Activated gamma-delta T cell treated with anti-CD3 and anti-CD28 coated beads, Interleukin-2, amount 50 U/mL, for 16 hours (primary cell): Measurements from ENCODE around the gene ZBTB14.

Experiments used
- DNase-seq: peaks from one replicate; pipeline ENCODE4 v3.0.0-alpha.2; 2020; ENCODE audit warnings: low read depth

Gene ZBTB14, protein sequence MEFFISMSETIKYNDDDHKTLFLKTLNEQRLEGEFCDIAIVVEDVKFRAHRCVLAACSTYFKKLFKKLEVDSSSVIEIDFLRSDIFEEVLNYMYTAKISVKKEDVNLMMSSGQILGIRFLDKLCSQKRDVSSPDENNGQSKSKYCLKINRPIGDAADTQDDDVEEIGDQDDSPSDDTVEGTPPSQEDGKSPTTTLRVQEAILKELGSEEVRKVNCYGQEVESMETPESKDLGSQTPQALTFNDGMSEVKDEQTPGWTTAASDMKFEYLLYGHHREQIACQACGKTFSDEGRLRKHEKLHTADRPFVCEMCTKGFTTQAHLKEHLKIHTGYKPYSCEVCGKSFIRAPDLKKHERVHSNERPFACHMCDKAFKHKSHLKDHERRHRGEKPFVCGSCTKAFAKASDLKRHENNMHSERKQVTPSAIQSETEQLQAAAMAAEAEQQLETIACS

DNA sequence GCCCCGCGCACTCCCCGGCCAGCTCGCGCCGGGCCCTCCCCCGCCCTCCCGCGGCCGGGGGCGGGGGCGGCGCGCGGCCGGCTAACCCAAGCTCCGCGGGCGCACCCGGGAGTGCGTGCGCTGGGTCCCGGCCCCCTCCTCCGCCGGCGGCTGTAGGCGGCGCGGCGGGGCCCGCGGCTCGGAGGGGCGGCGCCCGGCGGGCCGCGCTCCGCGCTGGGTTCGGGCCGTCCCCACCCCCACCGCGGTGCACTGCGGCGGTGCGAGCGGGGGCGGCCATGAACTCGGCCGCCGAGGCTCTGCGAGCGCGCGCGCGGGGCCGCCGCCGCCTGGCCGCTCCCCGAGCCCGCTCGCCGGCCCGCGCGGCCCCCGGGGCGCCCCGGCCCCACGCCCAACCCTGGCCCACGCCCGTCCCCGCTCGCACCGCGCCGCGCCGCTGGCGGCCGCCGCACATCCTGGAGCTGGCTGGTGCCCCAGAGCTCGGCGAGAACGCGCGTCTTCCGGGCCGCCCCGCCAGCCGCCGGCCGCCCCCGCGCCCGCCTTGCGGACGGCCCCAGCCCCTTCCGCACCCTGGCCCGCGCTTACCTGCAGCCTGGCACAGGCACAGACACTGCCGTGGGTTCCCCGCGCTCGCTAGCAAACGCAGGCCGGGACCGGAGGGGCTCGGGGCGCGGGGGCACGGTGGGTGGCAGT lies at the start of gene ZBTB14:
Gene ZBTB14, minus strand, starts transcription at position 496 of the 690 bp plus-strand sequence. CDS start 2,480 bp downstream, outside the sequence.
- DNase-seq, result peak; percentile 47

DNA sequence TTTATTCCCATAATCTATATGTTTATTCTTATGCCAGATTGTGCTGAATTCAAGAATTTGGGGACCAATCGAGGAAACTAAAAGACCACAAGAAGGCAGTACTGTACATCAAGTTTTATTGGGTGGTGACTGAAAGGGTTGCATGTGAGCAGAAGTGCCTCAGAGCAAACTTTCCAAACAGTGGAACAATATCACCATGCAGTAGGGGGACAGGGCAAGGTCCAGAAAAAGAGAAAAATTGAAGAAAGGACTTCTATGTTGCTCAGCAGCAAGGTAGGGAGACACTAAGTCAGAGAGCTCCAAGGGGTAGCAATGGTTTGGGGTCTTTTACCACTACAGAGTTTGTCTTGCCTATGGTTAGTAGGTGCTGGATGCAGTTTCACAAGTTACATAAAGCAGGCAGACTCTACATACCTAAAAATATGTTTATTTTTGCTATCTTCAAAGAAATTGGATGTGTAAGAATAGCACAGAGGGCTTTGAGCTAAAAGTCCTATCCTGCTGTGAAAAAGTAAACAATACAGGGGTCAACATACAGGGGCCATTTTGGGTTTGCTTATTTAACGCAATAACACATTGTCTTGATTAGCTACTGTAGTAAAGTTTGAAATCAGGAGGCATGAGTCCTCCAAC lies 43.8 kb upstream of the ZBTB14 start:
- DNase-seq, result no peak

DNA sequence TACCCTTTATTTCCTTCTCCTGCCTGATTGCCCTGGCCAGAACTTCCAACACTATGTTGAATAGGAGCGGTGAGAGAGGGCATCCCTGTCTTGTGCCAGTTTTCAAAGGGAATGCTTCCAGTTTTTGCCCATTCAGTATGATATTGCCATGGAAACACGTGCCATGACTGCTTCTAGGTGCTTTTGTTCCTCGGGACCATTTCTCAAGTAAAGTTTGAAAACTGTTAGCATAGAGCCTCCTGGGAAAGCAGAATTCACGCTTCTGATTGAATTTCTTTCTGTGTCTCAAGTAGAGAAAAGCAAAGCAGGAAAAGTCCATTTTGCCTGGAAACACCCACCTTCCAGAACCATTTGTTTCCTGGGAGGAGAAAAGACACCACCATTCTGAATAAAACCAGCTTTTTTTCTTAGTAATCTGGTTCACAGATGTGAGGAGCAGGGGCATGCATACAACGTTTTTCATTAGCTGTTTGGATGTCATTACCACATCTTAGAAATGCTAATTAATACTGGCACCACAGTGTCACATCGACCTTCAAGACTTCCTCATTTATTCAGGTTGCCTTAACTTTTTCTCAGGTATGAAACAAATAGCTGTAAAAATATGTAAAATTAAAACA lies 39.0 kb upstream of the ZBTB14 start:
- no peak for DNase-seq

DNA sequence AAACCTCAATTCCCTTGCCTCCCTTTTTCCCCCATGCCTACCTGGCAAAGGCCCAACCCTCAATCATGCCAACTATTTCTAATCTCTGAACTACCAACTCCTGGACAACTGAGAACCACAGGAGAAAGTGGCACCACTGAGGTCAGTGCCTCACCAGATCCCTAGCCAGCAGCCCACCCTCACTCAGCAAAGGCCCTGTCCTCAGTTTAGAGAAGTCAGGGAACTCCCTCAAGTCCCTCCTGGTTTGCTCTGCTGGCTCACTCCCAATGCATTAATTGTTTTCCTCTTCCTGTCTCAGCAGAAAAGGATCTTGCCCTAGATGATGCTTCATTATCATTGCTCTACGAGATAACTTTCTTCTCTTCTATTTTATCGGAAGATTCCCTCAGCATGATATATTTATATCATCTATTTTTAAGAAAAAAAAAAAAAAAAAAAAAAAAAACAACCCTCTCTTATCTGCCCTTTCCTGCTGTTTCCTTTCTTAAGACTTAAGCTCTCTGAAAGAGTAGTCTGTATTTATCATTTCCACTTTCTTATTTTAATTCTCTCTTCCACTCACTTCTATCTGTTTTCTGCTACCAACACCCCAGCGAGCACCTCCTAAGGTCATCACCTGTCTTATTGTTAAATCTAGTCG lies 22.7 kb upstream of the ZBTB14 start:
- DNase-seq, result no peak

DNA sequence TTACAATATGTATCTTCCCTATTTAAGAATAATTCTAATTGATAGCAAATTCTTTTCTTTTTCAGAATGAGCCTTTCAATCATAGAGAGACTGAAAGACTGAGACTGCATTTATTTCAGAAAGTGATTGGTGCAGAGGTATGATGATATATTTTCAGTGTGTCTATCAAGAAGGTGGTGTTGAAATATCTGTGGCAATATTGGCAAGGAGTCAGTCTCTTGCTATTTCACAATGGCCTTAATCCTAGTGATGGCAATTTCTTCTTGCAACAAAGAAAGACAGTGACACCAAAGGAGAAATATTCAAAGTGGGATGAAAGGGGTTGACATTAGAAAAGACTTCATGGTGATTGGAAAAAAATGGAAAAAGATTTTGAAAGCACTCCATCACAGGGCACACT lies 21.7 kb upstream of the ZBTB14 start:
- DNase-seq, result no peak

DNA sequence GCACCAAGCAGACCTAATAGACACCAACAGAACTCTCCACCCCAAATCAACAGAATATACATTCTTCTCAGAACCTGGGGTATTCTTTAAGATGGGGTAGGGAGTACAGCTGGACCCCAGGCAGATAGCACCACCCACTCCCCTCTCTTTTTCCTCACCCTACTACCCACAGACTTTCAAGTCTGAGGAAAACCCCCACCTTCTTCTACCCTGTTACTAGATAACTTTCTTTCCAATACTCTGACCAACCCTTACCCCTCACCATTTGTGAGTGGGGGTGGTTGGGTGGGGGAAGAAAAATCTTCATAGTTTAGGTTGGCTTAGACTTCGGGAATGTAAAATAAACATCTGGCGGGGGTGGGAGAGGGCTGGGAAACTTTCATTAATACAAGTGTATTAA lies 20.3 kb upstream of the ZBTB14 start:
- no peak for DNase-seq

DNA sequence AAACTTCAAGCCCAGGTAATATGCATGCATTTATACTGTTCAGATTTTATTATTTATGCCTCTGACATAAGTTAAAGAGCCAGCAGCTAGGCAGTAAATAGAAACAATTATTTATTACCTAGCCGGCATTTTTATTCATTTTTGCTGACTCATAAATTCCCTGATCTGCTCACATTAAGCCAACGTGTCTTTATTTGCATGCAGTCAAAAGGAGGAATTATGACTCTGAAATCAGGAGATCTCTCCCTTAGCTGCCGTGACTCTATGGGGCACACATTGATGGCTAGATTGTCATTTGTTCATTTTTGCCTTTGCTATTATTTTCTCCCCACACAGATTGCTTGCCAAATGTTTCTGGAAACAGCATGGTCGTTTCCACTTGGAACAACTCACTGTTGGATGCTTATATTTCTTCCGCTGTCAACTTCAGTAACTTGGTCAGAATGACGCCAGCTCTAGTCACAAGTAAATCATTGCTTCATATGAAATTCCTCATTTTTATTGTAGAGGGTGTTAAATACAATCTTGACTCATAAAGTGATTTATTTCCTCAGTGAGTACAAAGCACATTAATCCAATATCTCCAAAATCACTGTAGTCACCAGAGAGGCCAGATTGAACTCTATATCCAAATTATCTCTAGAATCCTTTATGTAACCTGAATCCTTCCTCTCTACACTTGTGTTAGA lies 15.9 kb upstream of the ZBTB14 start:
- no peak for DNase-seq

DNA sequence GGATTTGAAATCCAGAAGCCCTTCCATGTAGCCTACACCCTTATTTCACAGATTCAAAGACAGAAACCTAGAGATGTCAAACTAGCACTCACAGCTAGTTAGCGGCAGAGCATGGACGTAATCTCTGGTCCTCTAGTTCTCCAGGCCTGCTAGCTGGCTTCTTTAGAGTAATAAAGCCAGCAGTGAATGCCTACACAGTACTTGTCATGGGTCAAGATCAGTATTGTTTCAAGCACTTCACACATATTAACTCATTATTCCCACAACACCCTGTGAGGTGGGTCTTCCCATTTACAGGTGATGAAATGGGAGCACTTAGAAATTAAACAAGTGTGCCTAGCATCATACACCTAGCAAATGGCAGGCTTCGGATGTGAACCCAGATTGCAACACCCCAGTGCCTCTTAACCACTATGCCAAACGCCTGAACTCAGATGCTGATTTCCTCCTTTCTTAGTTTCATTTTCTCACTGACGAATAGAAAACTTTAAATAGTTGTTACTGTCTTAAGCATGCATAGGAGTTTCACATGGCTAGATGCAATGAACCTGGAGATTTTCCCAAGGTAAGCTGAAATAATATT lies 14.5 kb upstream of the ZBTB14 start:
- DNase-seq, result peak; percentile 17

DNA sequence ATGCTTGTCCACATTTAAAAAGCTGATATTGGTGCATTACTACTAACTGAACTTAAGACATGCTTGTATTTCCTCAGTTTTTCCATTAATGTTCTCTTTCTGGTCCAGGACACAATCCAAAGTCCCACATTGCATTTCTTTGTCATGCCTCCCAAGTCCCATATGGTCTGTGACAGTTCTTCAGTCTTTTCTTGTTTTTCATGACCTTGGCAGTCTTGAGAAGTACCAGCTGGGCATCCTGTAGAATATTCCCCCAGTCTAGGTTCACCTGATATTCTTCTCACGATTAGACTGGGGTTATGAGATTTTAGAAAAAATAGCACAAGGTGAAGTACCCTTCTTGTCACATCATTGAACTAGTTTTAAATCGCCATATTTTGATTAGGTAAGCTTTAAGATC lies 10.3 kb upstream of the ZBTB14 start:
- no peak for DNase-seq

DNA sequence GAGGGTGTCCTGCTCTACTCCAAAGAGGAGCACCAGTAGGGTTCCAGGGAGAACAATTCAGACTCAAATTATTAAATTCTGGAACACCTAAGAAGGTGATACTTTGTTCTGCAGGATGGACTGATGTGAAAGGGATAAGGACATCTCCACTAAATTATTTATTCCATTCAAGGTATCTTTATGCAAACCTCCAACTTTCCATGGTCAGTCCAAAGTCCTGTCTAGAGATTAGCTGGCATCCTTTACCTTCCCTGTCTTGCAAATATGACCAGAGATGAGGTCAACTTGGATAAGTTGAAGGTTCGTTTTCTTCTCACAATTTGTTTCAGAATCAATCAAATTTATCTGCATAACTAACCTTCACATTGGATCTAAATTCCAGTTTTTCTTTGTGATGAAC lies 8.7 kb upstream of the ZBTB14 start:
- no peak for DNase-seq

DNA sequence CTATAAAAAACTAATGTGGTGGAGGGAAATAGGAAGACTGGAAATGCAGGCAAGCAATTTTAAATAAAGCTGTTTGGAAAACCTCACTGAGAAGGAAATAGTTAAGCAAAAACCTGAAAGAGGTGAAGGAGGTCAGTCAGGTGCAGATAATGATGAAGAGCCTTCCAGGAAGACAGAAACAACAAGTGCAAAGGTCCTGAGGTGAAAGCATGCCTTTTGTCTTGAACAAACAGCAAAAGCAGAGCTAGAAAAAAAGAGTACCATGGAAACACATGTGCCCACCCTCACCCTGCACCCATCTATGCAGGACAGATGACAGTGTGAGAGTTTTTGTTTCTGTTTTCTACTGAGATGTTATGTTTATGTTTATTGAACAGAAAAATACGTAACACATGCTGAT lies 8.1 kb upstream of the ZBTB14 start:
- DNase-seq, result no peak

DNA sequence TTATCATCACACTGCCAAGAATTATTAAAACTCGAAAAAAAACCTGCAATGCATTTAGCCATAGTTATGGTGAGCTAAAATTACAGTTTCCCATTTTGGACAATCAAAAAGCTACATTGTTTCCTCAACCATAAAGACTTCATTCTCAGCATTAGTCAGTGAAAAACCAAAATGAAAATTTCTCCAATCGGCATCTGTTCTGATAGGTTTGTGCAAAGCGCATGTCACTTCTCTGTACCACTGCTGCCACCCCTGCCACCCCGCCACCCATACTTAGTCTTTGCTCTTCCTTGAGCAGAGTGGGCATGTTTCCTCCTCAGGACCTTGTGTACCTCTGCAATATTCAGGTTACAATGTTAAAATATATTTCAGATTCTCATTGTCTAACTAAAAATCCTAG lies 7.1 kb upstream of the ZBTB14 start:
- no peak for DNase-seq

DNA sequence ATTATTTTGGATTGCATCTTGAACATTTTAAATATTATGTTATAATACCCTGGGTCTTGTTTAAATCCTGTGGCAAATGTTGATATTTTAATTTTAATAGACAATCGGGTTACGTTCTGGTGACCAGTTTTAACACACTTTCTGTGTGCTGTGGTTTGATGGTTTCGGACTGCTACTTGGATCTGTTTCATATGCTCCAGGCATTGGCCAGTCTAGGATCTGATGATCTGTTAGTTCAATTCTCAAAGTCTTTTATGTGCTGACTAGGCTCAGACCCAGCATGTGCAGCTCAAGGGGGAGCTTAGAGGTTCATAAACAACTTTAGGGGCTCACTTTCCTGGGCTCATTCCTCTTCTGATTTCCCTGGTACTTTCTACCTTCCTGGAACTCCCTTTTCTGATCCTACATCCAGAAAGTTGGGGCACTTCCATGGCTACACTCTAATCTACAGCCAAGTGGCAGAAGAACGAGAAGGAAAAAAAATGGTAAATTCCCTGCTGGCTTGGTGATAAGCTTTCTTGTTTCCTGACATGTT lies 5.0 kb upstream of the ZBTB14 start:
- no peak for DNase-seq

DNA sequence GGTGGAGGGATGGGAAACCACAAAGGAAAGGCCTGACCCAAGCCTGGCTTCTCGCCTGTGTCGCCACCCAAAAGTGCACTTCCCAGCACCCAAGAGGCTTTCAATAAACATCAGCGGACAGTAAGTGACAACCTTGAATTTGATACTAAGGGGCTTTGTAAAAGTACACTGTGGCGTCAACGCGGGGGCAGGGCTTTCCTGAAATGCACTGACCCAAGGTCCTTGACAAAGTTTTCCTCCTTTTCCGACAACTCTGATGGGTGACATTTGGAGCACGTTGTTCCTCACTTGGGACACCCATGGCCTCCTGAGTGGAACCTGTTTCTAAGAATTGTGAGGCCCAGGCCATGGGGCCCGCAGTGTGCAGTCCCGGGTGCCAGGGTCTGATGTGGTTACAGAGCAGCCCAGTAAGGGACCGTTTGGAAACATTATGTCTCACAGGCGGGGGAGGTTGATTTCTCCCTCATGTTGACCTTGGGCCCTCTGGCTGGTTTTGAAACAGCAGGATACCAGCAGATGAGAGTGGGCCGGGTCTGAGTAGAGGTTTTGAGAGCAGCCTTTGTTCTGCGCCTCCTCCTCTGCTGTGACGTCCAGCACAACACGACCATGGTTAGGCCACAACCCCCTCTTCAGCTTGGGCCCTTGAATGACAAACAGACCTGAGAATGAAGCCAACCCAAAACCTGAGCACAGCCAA lies 2.8 kb upstream of the ZBTB14 start:
- no peak for DNase-seq

DNA sequence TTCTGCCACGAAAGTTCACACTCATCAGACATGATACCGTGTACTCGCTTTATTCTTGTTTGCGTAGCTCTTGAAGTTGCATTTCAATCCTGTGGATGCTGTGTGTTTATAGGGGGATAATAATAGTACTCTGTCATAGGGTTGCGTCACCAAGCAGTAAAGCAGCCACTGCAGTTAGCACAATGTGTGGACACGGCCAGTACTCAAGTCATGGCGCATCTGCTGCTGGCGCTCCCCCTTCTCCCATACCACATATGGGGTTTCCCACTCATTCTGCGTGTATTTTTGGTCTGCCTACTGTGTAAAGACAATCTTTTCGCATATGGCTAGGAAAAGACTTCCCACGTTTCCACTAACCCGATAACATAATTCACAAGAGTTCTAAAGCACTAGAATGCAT lies 2.1 kb upstream of the ZBTB14 start:
- no peak for DNase-seq

DNA sequence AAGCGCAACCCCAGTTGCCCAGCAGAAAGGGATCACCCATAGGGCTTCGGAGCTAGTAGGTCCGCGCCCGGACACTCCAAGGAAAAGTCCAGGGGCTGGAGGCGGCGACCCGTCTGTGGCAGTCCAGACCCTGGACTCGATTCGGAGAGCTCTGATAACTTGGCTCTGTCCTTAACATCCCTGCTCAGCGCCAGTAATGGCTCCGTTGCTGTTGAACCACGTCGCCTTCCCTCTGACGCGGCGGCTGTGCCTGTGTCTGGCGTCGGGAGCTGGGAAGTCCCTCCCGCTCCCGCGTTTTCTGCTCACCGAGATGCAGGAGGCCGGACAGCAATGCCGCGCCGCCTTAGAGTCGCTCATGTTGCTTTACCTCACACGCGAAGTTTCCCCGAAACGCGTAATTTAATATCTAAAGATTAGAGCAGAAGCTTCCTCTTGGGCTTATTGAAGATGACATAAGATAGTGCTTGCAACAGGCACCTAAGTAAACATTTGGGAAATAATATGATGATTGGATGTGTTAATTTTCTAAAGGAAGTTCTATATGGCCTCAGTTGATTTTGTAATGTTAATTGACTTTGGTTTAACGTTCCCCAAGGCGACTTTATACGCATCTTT lies 1.3 kb upstream of the ZBTB14 start:
- peak; percentile 22 for DNase-seq

DNA sequence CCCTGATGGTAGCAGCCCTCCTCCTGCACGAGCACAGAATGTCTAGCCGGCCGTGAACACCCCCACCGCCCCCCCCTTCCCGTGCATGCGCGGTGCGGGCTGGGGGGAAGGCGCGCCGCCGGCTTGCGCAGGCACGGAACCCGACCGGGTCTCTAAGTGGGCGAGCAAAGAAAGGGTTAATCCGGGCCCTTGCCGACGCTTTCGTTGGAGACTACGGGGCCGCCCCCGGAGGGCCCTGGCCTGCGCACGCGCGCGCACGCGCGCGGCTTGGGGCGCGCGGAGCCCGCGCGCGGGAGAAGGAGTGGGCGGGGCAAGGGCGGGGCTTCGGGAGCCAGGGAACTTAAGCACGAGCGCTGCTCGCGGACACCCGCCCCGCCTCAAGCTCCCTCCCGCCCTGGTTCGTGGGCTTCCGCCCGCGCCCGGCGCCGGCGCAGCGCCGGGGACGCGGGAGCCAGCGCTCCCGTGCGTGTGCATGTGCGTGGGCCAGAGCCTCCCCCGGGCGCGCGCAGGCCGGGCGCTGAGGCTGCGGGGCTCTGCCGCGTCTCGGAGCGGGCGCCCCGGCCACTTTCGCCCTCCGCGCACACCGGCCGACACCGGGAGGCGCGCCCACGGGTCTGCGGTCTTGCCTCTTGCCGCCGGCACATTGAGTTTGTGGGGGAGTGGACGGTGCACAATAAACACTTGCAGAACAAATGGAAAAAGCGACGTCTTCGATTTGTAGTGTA lies 617 bp upstream of the ZBTB14 start:
- peak; percentile 92 for DNase-seq

DNA sequence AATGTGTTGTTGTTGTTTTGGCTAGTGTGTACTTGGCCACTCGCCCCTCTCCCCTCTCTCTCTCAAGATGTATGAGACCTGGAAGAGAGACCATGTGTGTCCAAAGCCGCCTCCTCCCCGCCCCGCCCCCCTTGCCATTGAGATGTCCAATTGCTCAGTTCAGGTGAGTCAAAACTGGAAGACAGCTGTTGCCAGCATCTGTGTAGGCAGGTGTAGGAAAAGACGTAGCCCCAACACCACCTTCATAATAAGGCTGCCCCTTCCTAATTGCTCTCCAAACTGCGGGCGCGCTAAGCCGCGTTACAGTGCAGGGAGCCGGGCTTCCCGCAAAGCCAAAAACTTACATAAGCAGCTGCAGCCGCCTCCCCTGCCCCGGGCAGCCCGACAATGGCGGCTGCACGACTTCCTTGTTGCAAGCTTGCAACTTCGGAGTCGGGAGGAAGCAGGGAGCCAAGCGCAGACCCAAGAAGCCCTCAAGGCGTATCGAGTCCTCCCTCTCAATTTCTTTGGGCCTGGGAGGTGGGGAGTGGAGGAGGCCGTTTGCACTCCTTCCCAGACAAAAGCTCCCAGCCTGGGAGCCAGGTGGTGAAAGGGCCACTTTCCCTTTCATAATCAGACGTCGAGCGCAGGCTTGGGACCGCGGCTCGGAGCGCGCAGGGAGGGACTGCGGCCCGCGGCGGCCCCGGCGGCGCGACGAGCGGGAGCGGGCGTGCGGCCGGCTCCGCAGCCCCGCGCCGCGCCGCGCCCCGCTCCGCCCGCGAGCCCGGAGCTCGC lies 882 bp downstream of the ZBTB14 start:
- DNase-seq, result peak; percentile 33
